Measurements from ENCODE around the gene PPFIA3. TPM values are rescaled to one million over a fixed set of nuclear protein-coding genes. Genes with fewer than 3 reads are reported as not detected.
"Not testable (repeated sequence)": the region's sequence is repeated elsewhere in the genome, so short reads cannot be mapped to it uniquely, and the experiment has no call there.

Gene PPFIA3
- total RNA-seq, 1 experiment from 2014 or later: 28.1 TPM

DNA sequence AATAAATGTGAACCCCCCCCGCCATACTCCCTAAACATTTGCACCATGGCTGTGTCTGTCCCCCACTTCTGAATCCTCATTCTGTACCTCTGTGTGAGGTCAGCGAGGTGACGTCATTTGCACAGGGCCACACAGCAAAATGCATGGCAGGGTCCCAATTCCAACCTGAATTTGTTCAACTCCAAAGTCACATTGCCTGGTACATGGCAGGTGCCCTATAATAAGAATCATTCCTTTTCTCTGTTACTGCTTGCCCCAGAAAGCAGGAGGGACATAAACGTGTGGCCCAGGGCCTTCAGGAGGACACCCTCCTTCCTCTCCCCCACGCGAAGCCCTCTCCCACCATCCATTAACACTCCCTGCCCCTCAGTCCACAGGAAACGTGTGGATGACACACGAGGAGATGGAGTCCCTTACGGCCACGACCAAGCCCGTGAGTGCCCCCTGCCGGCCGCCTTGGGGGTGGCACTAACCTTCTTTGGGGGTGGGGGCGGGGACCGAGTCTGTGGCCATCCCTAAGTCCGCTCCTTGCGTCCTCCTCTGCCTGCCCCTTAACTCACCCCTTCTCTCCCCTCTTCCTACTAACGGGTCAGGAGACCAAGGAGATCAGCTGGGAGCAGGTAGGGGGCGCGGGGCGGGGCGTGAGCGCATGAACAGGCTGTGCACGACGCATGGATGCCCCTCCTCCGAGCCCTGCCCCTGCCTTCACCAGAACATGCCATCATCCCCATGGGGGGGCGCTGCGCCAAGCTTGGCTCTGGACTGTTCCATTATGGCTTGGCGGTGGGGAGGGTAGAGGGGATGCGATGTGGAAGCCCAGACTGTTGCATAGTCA is 26.4 kb downstream of the PPFIA3 start (continued):
- TF ChIP-seq SRF (IDR thresholded peaks at IDR 0.05; ENCODE audit: low read depth) (no peak), SIN3A (IDR thresholded peaks at IDR 0.05; ENCODE audit: low read depth) (no peak), POLR2AphosphoS5 (IDR thresholded peaks at IDR 0.05; ENCODE audit: low read depth, low read length) (no peak)
- TF ChIP-seq, protein P1, sequence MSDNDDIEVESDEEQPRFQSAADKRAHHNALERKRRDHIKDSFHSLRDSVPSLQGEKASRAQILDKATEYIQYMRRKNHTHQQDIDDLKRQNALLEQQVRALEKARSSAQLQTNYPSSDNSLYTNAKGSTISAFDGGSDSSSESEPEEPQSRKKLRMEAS (IDR thresholded peaks at IDR 0.05): peak; percentile 74

DNA sequence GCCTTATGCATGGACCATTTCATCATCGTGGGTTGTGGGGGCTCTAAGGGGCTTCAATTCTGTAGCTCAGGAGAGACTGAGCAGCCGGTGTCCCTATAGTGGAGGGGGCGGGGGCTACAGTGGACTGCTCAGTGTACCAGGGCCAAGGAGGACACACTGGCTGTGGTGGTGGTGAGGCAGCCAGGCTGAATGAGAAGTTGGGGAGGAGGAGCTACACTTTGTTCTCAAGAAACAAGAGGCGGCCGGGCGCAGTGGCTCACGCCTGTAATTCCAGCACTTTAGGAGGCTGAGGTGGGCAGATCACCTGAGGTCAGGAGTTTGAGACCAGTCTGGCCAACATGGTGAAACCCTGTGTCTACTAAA is 27.0 kb downstream of the PPFIA3 start:
- H4K20me1 ChIP-seq (ENCODE audit: insufficient read depth); H3K27me3 ChIP-seq (ENCODE audit: insufficient read depth, low read length); ATAC-seq; BruUV-seq (replicated peaks); POLR2A ChIA-PET; H3K79me2 ChIP-seq (ENCODE audit: insufficient read depth, low read length); H3K9me2 ChIP-seq (ENCODE audit: insufficient read depth); H3K36me3 ChIP-seq (ENCODE audit: control insufficient read depth in 1 of 2, insufficient read depth in 2 of 2, low read length in 2 of 2); H2AFZ ChIP-seq (ENCODE audit: low read depth, low read length, poor library complexity, severe bottlenecking); intact Hi-C loops (cut with micrococcal nuclease); H3K9me3 ChIP-seq (ENCODE audit: control insufficient read depth in 1 of 2, insufficient read depth in 1 of 2, low read depth in 1 of 2, low read length in 2 of 2); DNase-seq (ENCODE audit: low read depth, low spot score): not testable (repeated sequence)
- Histone ChIP-seq H3K4me1 (ENCODE audit: control insufficient read depth in 1 of 2, insufficient read depth in 2 of 2, low read length in 2 of 2) (peaks cover 22 to 44% of the 10 kb centered on the region in 2 experiments), H3K27ac (ENCODE audit: low read depth, low read length) (peak overlapping the region; percentile 36; the same call in 1 of the 2 replicates), H3K4me3 (replicated peaks in 1 of 2; ENCODE audit: low read depth in 1 of 2, low read length in 2 of 2) (peak overlapping the region in 1 of 2 experiments; percentile 49; a peak in 2 of 4 replicates), H3K4me2 (ENCODE audit: low read length) (peak overlapping the region; percentile 74), H3K9ac (ENCODE audit: low read length) (peak overlapping the region; percentile 24; the same call in 1 of the 2 replicates)
- ChIA-PET CTCF (interaction anchor here (0.8 to 2.2 kb wide), 13 partner anchors 10 to 153 kb away, joined by 3 to 19 read pairs (median 5); partner anchors contain the start of genes GYS1 and RUVBL2), RAD21 (ENCODE audit: low non-redundant PET in 1 of 2, low total read pairs in 2 of 2, uncharacterized antibody in 2 of 2, unreplicated experiment in 2 of 2) (interaction anchor here in 1 of 2 experiments (1.0 kb wide), 1 partner anchor 49 kb away, joined by 3 read pairs; no protein-coding TSS in a partner anchor)
